Progenitor cell of endocrine pancreas (in vitro differentiated cells): ENCODE measurements around the gene IL16. TPM values are rescaled to one million over a fixed set of nuclear protein-coding genes. Genes with fewer than 3 reads are reported as not detected.

Source experiments
- DNase-seq: peaks from one replicate; pipeline ENCODE4 v3.0.0; 2021; ENCODE audit warnings: low spot score; ENCODE audit not compliant: unreplicated experiment
- H3K27ac Mint-ChIP-seq: 2 replicates; pipeline ENCODE4 v1.8.0; 2021; ENCODE audit warnings: mild to moderate bottlenecking, moderate library complexity, mixed read lengths
- H3K27me3 Mint-ChIP-seq: 2 replicates; pipeline ENCODE4 v1.8.0; 2021; ENCODE audit warnings: mixed read lengths
- H3K36me3 Mint-ChIP-seq: 2 replicates; pipeline ENCODE4 v1.8.0; 2022; ENCODE audit warnings: mixed read lengths; ENCODE audit not compliant: insufficient read depth
- H3K4me1 Mint-ChIP-seq: 2 replicates; pipeline ENCODE4 v1.8.0; 2021; ENCODE audit warnings: low read depth, mixed read lengths
- H3K4me3 Mint-ChIP-seq: 2 replicates; pipeline ENCODE4 v1.8.0; 2021; ENCODE audit warnings: low read depth, mild to moderate bottlenecking, moderate library complexity, mixed read lengths
- H3K9me3 Mint-ChIP-seq: 2 replicates; pipeline ENCODE4 v1.8.0; 2021; ENCODE audit warnings: low read depth, mixed read lengths
- CTCF ChIP-seq: fragments of 200-600 bp; sonication (generic); IDR thresholded peaks from one replicate; pipeline ENCODE4 v1.5.0; 2021; ENCODE audit warnings: antibody characterized with exemption, mild to moderate bottlenecking; ENCODE audit not compliant: unreplicated experiment
- total RNA-seq: library from RNA; stranded (reverse); gene quantifications from 2 replicates; pipeline ENCODE4 v1.2.1, GENCODE V29; 2021

Gene IL16
- total RNA-seq, 1 donor from 2014 or later: 0.38 TPM

GRCh38 chr15:81314378-81314777, 117.7 kb downstream of the IL16 start:
- Mint-ChIP-seq H3K27ac (no peak overlapping the region), H3K9me3 (no peaks in the 10 kb centered on the region), H3K27me3 (no peaks in the 10 kb centered on the region), H3K4me1 (no peaks in the 10 kb centered on the region), H3K36me3 (no peaks in the 10 kb centered on the region), H3K4me3 (no peak overlapping the region)
- TF ChIP-seq CTCF: no peak
- no peak for DNase-seq

GRCh38 chr15:81315452-81316175, 118.9 kb downstream of the IL16 start:
- H3K27me3 Mint-ChIP-seq: no peaks in the 10 kb centered on the region
- no peak for TF ChIP-seq CTCF

GRCh38 chr15:81316267-81316666, 119.6 kb downstream of the IL16 start:
- Mint-ChIP-seq H3K4me1 (no peaks in the 10 kb centered on the region), H3K27ac (no peak overlapping the region), H3K36me3 (no peaks in the 10 kb centered on the region), H3K9me3 (no peaks in the 10 kb centered on the region), H3K27me3 (no peaks in the 10 kb centered on the region), H3K4me3 (no peak overlapping the region)
- TF ChIP-seq CTCF: no peak
- DNase-seq: no peak

More at GRCh38 chr15:81315452-81316175, 118.9 kb downstream of the IL16 start:
- Mint-ChIP-seq H3K27ac (no peak overlapping the region), H3K4me1 (no peaks in the 10 kb centered on the region), H3K9me3 (no peaks in the 10 kb centered on the region), H3K36me3 (no peaks in the 10 kb centered on the region), H3K4me3 (no peak overlapping the region)
- DNase-seq: no peak

GRCh38 chr15:81317642-81318017, 121.0 kb downstream of the IL16 start:
- no peak overlapping the region for H3K4me3 Mint-ChIP-seq
- no peak overlapping the region for H3K27ac Mint-ChIP-seq
- no peak for DNase-seq
- no peak for TF ChIP-seq CTCF
- H3K9me3 Mint-ChIP-seq: no peaks in the 10 kb centered on the region
- no peaks in the 10 kb centered on the region for H3K36me3 Mint-ChIP-seq
- no peaks in the 10 kb centered on the region for H3K4me1 Mint-ChIP-seq
- no peaks in the 10 kb centered on the region for H3K27me3 Mint-ChIP-seq

GRCh38 chr15:81321667-81322066, 125.0 kb downstream of the IL16 start:
- Mint-ChIP-seq H3K9me3 (no peaks in the 10 kb centered on the region), H3K4me1 (peaks cover 4% of the 10 kb centered on the region), H3K27ac (no peak overlapping the region), H3K36me3 (no peaks in the 10 kb centered on the region), H3K4me3 (no peak overlapping the region), H3K27me3 (peaks cover 14% of the 10 kb centered on the region)
- DNase-seq: no peak
- no peak for TF ChIP-seq CTCF
